Measurements from ENCODE around the gene SPATA21. TPM values are rescaled to one million over a fixed set of nuclear protein-coding genes. Genes with fewer than 3 reads are reported as not detected.
A peak's percentile ranks its signal among the peaks of the same experiment; 100 is the strongest.

Gene SPATA21
- total and polyA plus RNA-seq, 10 of the 15 experiments (the other 5 are each of a cell fraction or from before 2014, with no cell fraction given), result 0.05 to 1.1 (median 0.24) TPM; not detected in 1

GRCh38 chr1:16441282-16441665, 4.0 kb upstream of the SPATA21 start:
- Histone ChIP-seq H3K27me3 (replicated peaks in 1 of 2; ENCODE audit: control insufficient read depth in 2 of 2, insufficient read depth in 2 of 2, low read length in 1 of 2) (no peaks in the 10 kb centered on the region), H3K79me2 (ENCODE audit: control insufficient read depth, insufficient read depth, low read length) (peaks cover 41% of the 10 kb centered on the region), H3K27ac (ENCODE audit: control insufficient read depth, insufficient read depth) (peak overlapping the region; percentile 89), H3K9ac (ENCODE audit: control insufficient read depth, insufficient read depth, low read length) (peak overlapping the region; percentile 97), H3K9me3 (replicated peaks; ENCODE audit: control insufficient read depth, insufficient read depth, low read length) (no peaks in the 10 kb centered on the region), H3K36me3 (ENCODE audit: control insufficient read depth in 2 of 2, insufficient read depth in 2 of 2, low read length in 1 of 2) (peaks cover 3 to 11% of the 10 kb centered on the region in 2 experiments; a peak in 3 of 4 replicates), H3K4me2 (ENCODE audit: control insufficient read depth, insufficient read depth) (peak overlapping the region; percentile 86), H2AFZ (ENCODE audit: control insufficient read depth, low read depth, low read length) (peak overlapping the region; percentile 35; the same call in 1 of the 2 replicates), H3K4me3 (peak overlapping the region; percentile 90), H4K20me1 (ENCODE audit: control insufficient read depth, insufficient read depth) (no peaks in the 10 kb centered on the region), H3K4me1 (ENCODE audit: control insufficient read depth, insufficient read depth, low read length) (peaks cover 18% of the 10 kb centered on the region; the same call in 1 of the 2 replicates)
- ATAC-seq (peak; percentile 38), FAIRE-seq (no peak), DNase-seq (ENCODE audit: low read depth, low spot score) (no peak)
- under 1% methylated on average over 12 of the region's 12 CpGs for WGBS (ENCODE audit: insufficient coverage, insufficient replicate concordance, low lambda C conversion rate, missing lambda C conversion rate)
- CTCF ChIA-PET, result interaction anchor here (0.6 to 6.9 kb wide), 13 partner anchors 10 to 640 kb away, joined by 3 to 50 read pairs (median 5); no protein-coding TSS in a partner anchor
- RAD21 ChIA-PET (ENCODE audit: unreplicated experiment), result interaction anchor here (1.0 to 2.9 kb wide), 7 partner anchors 10 to 77 kb away, joined by 3 to 10 read pairs (median 5); no protein-coding TSS in a partner anchor
- BruUV-seq (replicated peaks), result no TSS peak
- in situ Hi-C loops (cut with MboI), result no loop called here
- intact Hi-C loops (cut with micrococcal nuclease; ENCODE audit: unreplicated experiment), result loop anchor here (2.0 to 10.0 kb wide), 4 partner anchors 56 to 514 kb away; partner anchors contain the start of genes RNU1-1 and SZRD1
- POLR2A ChIA-PET, result interaction anchor here (1.2 to 1.9 kb wide), 6 partner anchors 9 to 75 kb away, joined by 3 to 10 read pairs (median 6); partner anchors contain the start of gene SZRD1
- SMC1A ChIA-PET (ENCODE audit: uncharacterized antibody, unreplicated experiment), result interaction anchor here (0.8 to 4.6 kb wide), 8 partner anchors 9 to 92 kb away, joined by 3 to 30 read pairs (median 7); partner anchors contain the start of gene FBXO42
- TF ChIP-seq ZBTB40 (IDR thresholded peaks at IDR 0.05; ENCODE audit: borderline replicate concordance) (no peak), CEBPZ (IDR thresholded peaks at IDR 0.05; ENCODE audit: low read depth, low read length) (no peak), TBL1XR1 (IDR thresholded peaks at IDR 0.05; ENCODE audit: low read depth, low read length) (no peak), NBN (IDR thresholded peaks at IDR 0.05) (no peak), KLF5 (IDR thresholded peaks at IDR 0.05; ENCODE audit: partially characterized antibody) (no peak), SPI1 (IDR thresholded peaks at IDR 0.05; ENCODE audit: borderline replicate concordance, insufficient read depth, low read depth, low read length) (peak; percentile 13; the same call in 1 of the 2 replicates), SMC3 (IDR thresholded peaks at IDR 0.05; ENCODE audit: borderline replicate concordance, low read length) (0 out of 2 replicates have a peak, but pooled peaks have one; percentile 2), MTA3 (IDR thresholded peaks at IDR 0.05; ENCODE audit: borderline replicate concordance, low read length) (0 out of 2 replicates have a peak, but pooled peaks have one; percentile 50), USF1 (IDR thresholded peaks at IDR 0.05; ENCODE audit: borderline replicate concordance, extremely low read length, insufficient read depth, low read depth, low read length) (no peak), GABPA (IDR thresholded peaks at IDR 0.05; ENCODE audit: low read depth) (0 out of 2 replicates have a peak, but pooled peaks have one; percentile 25), IRF4 (IDR thresholded peaks at IDR 0.05; ENCODE audit: low read depth, low read length) (no peak), FOXM1 (IDR thresholded peaks at IDR 0.05; ENCODE audit: low read depth, low read length) (no peak), TCF3 (IDR thresholded peaks at IDR 0.05; ENCODE audit: borderline replicate concordance, insufficient read depth, low read depth, low read length) (no peak), IKZF1 (conservative IDR thresholded peaks at IDR 0.05) (no peak)

Data from GM12878 (cell line).